ENCODE results near the gene AQP9. TPM values are rescaled to one million over a fixed set of nuclear protein-coding genes. Genes with fewer than 3 reads are reported as not detected.

AQP9 gene
- total RNA-seq, 1 donor from 2014 or later = 2.1 TPM

DNA sequence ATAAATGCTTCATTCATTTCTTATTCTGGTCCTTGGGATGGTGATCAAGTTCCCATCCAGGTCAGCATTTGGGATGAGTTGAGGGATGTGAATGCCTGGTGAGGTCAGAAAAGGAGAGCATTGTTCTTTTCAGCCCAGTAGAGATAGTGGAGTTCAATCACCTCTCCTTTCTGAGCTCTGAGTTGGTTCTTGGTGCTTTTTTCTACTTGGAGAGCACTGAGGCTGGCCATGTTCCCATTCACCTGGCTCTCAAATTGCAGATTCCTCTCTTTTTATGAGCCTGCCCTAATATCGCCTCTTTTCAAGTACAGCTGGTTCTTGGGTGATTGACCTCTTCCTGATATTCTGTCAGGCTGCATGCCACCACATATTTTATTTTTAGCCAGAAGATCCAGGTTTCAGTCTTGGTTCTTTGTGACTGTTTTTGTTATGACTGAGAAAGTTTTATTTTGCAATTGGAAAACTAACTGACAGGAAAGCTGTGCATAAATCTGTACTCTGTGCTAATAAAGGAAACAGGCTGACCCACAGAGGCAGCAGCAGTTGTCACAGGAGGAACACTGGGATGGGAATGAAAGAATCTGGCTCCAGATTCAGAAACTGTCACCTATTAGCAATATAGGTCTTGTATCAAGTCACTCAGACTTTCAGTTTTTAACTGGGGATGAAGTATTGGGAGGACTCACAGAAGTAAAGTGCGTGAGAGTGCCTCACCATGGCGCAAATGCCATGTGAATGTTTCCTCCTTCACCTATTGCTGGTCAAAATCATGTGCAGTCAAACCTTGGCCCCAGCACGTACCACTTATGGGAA is 10.7 kb downstream of the AQP9 start:
- no peaks in the 10 kb centered on the region for H3K9me3 ChIP-seq (ENCODE audit: control insufficient read depth in 3 of 3, low read length in 3 of 3)
- H3K4me3 ChIP-seq (ENCODE audit: low read length in 3 of 3) = no peak overlapping the region
- no peaks in the 10 kb centered on the region for H3K36me3 ChIP-seq (ENCODE audit: control insufficient read depth in 3 of 3, insufficient read depth in 3 of 3, low read length in 3 of 3)
- no peaks in the 10 kb centered on the region for H3K27me3 ChIP-seq (ENCODE audit: control insufficient read depth in 3 of 3, insufficient read depth in 3 of 3, low read length in 3 of 3)
- H3K9ac ChIP-seq (ENCODE audit: low read depth in 1 of 3, low read length in 3 of 3) = no peak overlapping the region
- H3K27ac ChIP-seq (ENCODE audit: low read depth, low read length) = no peak overlapping the region
- H3K4me1 ChIP-seq (ENCODE audit: control insufficient read depth in 3 of 3, insufficient read depth in 3 of 3, low read length in 3 of 3) = no peaks in the 10 kb centered on the region

DNA sequence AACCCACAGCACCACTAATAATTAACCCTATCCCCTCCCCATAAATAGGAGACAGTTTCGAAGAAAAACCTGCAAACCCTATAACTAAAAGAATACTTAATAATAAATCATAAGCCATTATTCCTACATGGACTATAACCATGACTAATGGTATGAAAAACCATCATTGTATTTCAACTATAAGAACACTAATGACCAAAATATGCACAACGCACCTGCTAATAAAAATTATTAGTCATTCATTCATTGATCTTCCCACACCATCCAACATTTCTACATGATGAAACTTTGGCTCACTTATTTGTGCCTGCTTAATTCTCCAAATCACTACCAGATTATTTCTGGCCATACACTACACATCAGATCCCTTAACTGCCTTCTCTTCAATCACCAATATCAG is 16.6 kb downstream of the AQP9 start:
- H3K9me3 ChIP-seq (ENCODE audit: control insufficient read depth in 3 of 3, low read length in 3 of 3) = no peaks in the 10 kb centered on the region
- no peaks in the 10 kb centered on the region for H3K27me3 ChIP-seq (ENCODE audit: control insufficient read depth in 3 of 3, insufficient read depth in 3 of 3, low read length in 3 of 3)
- no peaks in the 10 kb centered on the region for H3K4me1 ChIP-seq (ENCODE audit: control insufficient read depth in 3 of 3, insufficient read depth in 3 of 3, low read length in 3 of 3)
- no peaks in the 10 kb centered on the region for H3K36me3 ChIP-seq (ENCODE audit: control insufficient read depth in 3 of 3, insufficient read depth in 3 of 3, low read length in 3 of 3)
- H3K4me3 ChIP-seq (ENCODE audit: low read length in 3 of 3) = no peak overlapping the region
- H3K9ac ChIP-seq (ENCODE audit: low read depth in 1 of 3, low read length in 3 of 3) = no peak overlapping the region
- no peak overlapping the region for H3K27ac ChIP-seq (ENCODE audit: low read depth, low read length)

GRCh38 chr15:58159827-58160386 is 21.7 kb downstream of the AQP9 start:
- Histone ChIP-seq H3K27ac (ENCODE audit: low read depth, low read length) (no peak overlapping the region), H3K9ac (ENCODE audit: low read depth in 1 of 3, low read length in 3 of 3) (no peak overlapping the region), H3K4me3 (ENCODE audit: low read length in 3 of 3) (no peak overlapping the region), H3K4me1 (ENCODE audit: control insufficient read depth in 3 of 3, insufficient read depth in 3 of 3, low read length in 3 of 3) (no peaks in the 10 kb centered on the region), H3K9me3 (ENCODE audit: control insufficient read depth in 3 of 3, low read length in 3 of 3) (no peaks in the 10 kb centered on the region), H3K27me3 (ENCODE audit: control insufficient read depth in 3 of 3, insufficient read depth in 3 of 3, low read length in 3 of 3) (peaks cover 0 to 10% (median 3%) of the 10 kb centered on the region in 3 donors), H3K36me3 (ENCODE audit: control insufficient read depth in 3 of 3, insufficient read depth in 3 of 3, low read length in 3 of 3) (no peaks in the 10 kb centered on the region)

- H3K27me3 ChIP-seq (ENCODE audit: control insufficient read depth in 3 of 3, insufficient read depth in 3 of 3, low read length in 3 of 3) = peaks cover 0 to 10% (median 3%) of the 10 kb centered on the region in 3 donors
- no peak overlapping the region for H3K9ac ChIP-seq (ENCODE audit: low read depth in 1 of 3, low read length in 3 of 3)
- H3K4me1 ChIP-seq (ENCODE audit: control insufficient read depth in 3 of 3, insufficient read depth in 3 of 3, low read length in 3 of 3) = no peaks in the 10 kb centered on the region
- H3K36me3 ChIP-seq (ENCODE audit: control insufficient read depth in 3 of 3, insufficient read depth in 3 of 3, low read length in 3 of 3) = no peaks in the 10 kb centered on the region
- H3K27ac ChIP-seq (ENCODE audit: low read depth, low read length) = no peak overlapping the region
- H3K9me3 ChIP-seq (ENCODE audit: control insufficient read depth in 3 of 3, low read length in 3 of 3) = no peaks in the 10 kb centered on the region
- no peak overlapping the region for H3K4me3 ChIP-seq (ENCODE audit: low read length in 3 of 3)
Observed at GRCh38 chr15:58161436-58161930, 23.3 kb downstream of the AQP9 start.

DNA sequence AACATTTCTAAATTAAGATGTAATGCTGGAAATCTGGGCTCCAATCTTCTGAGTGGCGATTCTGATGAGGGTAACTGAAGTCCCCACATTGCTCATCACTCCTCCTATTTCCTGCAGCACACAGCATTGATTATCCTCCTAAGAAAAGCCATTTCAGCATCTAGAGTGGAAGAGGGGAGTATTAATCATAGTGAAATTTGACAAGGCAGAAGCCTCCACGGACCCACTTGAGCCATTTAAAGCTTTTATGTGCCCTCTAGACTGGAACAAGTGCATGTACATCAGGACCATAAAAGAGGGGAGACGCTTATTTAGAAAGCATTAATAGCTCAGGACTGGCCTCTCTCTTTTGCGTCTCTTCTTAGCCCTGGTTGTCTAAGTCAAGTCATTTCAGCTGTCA is 25.8 kb downstream of the AQP9 start:
- Histone ChIP-seq H3K27me3 (ENCODE audit: control insufficient read depth in 3 of 3, insufficient read depth in 3 of 3, low read length in 3 of 3) (peaks cover 3 to 10% (median 3%) of the 10 kb centered on the region in 3 donors), H3K36me3 (ENCODE audit: control insufficient read depth in 3 of 3, insufficient read depth in 3 of 3, low read length in 3 of 3) (no peaks in the 10 kb centered on the region), H3K9me3 (ENCODE audit: control insufficient read depth in 3 of 3, low read length in 3 of 3) (no peaks in the 10 kb centered on the region), H3K4me3 (ENCODE audit: low read length in 3 of 3) (no peak overlapping the region), H3K4me1 (ENCODE audit: control insufficient read depth in 3 of 3, insufficient read depth in 3 of 3, low read length in 3 of 3) (no peaks in the 10 kb centered on the region), H3K27ac (ENCODE audit: low read depth, low read length) (no peak overlapping the region), H3K9ac (ENCODE audit: low read depth in 1 of 3, low read length in 3 of 3) (no peak overlapping the region)

GRCh38 chr15:58164926-58165325 is 26.7 kb downstream of the AQP9 start:
- no peaks in the 10 kb centered on the region for H3K4me1 ChIP-seq (ENCODE audit: control insufficient read depth in 3 of 3, insufficient read depth in 3 of 3, low read length in 3 of 3)
- H3K27ac ChIP-seq (ENCODE audit: low read depth, low read length) = no peak overlapping the region
- peaks cover 3 to 10% (median 3%) of the 10 kb centered on the region in 3 donors for H3K27me3 ChIP-seq (ENCODE audit: control insufficient read depth in 3 of 3, insufficient read depth in 3 of 3, low read length in 3 of 3)
- no peak overlapping the region for H3K4me3 ChIP-seq (ENCODE audit: low read length in 3 of 3)
- H3K36me3 ChIP-seq (ENCODE audit: control insufficient read depth in 3 of 3, insufficient read depth in 3 of 3, low read length in 3 of 3) = no peaks in the 10 kb centered on the region
- H3K9me3 ChIP-seq (ENCODE audit: control insufficient read depth in 3 of 3, low read length in 3 of 3) = no peaks in the 10 kb centered on the region
- H3K9ac ChIP-seq (ENCODE audit: low read depth in 1 of 3, low read length in 3 of 3) = no peak overlapping the region

GRCh38 chr15:58165661-58166060 is 27.5 kb downstream of the AQP9 start:
- H3K36me3 ChIP-seq (ENCODE audit: control insufficient read depth in 3 of 3, insufficient read depth in 3 of 3, low read length in 3 of 3) = no peaks in the 10 kb centered on the region
- no peaks in the 10 kb centered on the region for H3K9me3 ChIP-seq (ENCODE audit: control insufficient read depth in 3 of 3, low read length in 3 of 3)
- no peak overlapping the region for H3K27ac ChIP-seq (ENCODE audit: low read depth, low read length)
- H3K4me1 ChIP-seq (ENCODE audit: control insufficient read depth in 3 of 3, insufficient read depth in 3 of 3, low read length in 3 of 3) = no peaks in the 10 kb centered on the region
- H3K4me3 ChIP-seq (ENCODE audit: low read length in 3 of 3) = no peak overlapping the region
- no peak overlapping the region for H3K9ac ChIP-seq (ENCODE audit: low read depth in 1 of 3, low read length in 3 of 3)
- H3K27me3 ChIP-seq (ENCODE audit: control insufficient read depth in 3 of 3, insufficient read depth in 3 of 3, low read length in 3 of 3) = peaks cover 3 to 10% (median 3%) of the 10 kb centered on the region in 3 donors

GRCh38 chr15:58167095-58167691 is 29.0 kb downstream of the AQP9 start:
- Histone ChIP-seq H3K4me1 (ENCODE audit: control insufficient read depth in 3 of 3, insufficient read depth in 3 of 3, low read length in 3 of 3) (no peaks in the 10 kb centered on the region), H3K27me3 (ENCODE audit: control insufficient read depth in 3 of 3, insufficient read depth in 3 of 3, low read length in 3 of 3) (peaks cover 3 to 6% (median 5%) of the 10 kb centered on the region in 3 donors), H3K9me3 (ENCODE audit: control insufficient read depth in 3 of 3, low read length in 3 of 3) (no peaks in the 10 kb centered on the region), H3K4me3 (ENCODE audit: low read length in 3 of 3) (no peak overlapping the region), H3K9ac (ENCODE audit: low read depth in 1 of 3, low read length in 3 of 3) (no peak overlapping the region), H3K36me3 (ENCODE audit: control insufficient read depth in 3 of 3, insufficient read depth in 3 of 3, low read length in 3 of 3) (no peaks in the 10 kb centered on the region), H3K27ac (ENCODE audit: low read depth, low read length) (no peak overlapping the region)

DNA sequence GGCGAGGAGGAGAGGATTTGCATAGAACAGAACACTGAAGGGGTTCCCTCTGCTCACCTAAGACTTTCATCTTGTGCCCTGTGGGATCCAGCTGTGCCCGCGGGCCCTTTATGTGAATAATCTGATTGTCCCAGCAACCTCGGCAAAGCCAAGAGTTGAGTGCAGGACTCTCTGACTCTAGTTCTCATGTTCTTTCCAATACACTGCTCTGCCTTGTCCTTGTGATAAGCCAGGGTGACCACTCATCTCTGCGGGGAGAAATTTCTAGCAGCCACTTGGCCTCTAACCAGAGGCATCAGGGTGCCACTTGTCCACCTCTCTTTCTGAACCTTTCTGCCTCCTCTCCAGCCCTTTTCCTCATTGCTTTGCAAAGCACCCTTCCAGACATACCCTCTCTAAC is 31.8 kb downstream of the AQP9 start:
- H3K4me3 ChIP-seq (ENCODE audit: low read length in 3 of 3) = no peak overlapping the region

DNA sequence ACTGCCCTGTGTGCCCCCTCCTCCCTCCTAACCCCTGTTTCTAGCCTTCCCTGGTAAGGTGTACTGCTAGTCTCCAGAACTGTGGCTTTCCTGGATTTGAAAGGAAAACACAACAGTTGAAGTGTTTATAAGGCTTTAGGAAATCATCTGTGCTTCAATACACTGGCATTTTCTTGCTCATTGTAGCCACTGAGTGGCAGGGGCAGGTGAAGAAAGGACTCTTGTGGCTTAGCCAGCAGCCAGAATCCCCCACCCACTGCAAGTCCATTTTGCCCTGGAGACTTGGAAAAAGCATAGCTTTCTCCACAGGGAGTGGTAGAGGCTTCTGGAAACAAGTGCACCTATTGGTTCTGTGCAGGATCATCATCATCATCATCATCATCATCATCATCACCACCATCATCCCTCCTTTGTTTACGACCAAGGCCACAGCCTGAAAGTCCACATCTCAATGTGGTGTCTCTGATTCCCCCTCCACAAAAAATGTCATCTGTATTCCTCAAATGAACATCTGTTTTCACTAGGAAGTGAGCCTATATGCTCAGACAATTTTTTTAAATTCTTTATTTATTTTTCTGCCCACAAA is 33.4 kb downstream of the AQP9 start:
- Histone ChIP-seq H3K9ac (ENCODE audit: low read depth in 1 of 3, low read length in 3 of 3) (no peak overlapping the region), H3K27ac (ENCODE audit: low read depth, low read length) (no peak overlapping the region), H3K27me3 (ENCODE audit: control insufficient read depth in 3 of 3, insufficient read depth in 3 of 3, low read length in 3 of 3) (peaks cover 0 to 6% (median 5%) of the 10 kb centered on the region in 3 donors), H3K36me3 (ENCODE audit: control insufficient read depth in 3 of 3, insufficient read depth in 3 of 3, low read length in 3 of 3) (no peaks in the 10 kb centered on the region), H3K9me3 (ENCODE audit: control insufficient read depth in 3 of 3, low read length in 3 of 3) (no peaks in the 10 kb centered on the region), H3K4me1 (ENCODE audit: control insufficient read depth in 3 of 3, insufficient read depth in 3 of 3, low read length in 3 of 3) (no peaks in the 10 kb centered on the region), H3K4me3 (ENCODE audit: low read length in 3 of 3) (no peak overlapping the region)

More for the DNA sequence above, 31.8 kb downstream of the AQP9 start:
- no peaks in the 10 kb centered on the region for H3K36me3 ChIP-seq (ENCODE audit: control insufficient read depth in 3 of 3, insufficient read depth in 3 of 3, low read length in 3 of 3)
- H3K27me3 ChIP-seq (ENCODE audit: control insufficient read depth in 3 of 3, insufficient read depth in 3 of 3, low read length in 3 of 3) = peaks cover 0 to 6% (median 5%) of the 10 kb centered on the region in 3 donors
- H3K4me1 ChIP-seq (ENCODE audit: control insufficient read depth in 3 of 3, insufficient read depth in 3 of 3, low read length in 3 of 3) = no peaks in the 10 kb centered on the region
- no peak overlapping the region for H3K27ac ChIP-seq (ENCODE audit: low read depth, low read length)
- no peak overlapping the region for H3K9ac ChIP-seq (ENCODE audit: low read depth in 1 of 3, low read length in 3 of 3)
- no peaks in the 10 kb centered on the region for H3K9me3 ChIP-seq (ENCODE audit: control insufficient read depth in 3 of 3, low read length in 3 of 3)
